ENCODE results near the gene TRIM26.
"Not testable (repeated sequence)": the region's sequence is repeated elsewhere in the genome, so short reads cannot be mapped to it uniquely, and the experiment has no call there.

TRIM26 gene

DNA sequence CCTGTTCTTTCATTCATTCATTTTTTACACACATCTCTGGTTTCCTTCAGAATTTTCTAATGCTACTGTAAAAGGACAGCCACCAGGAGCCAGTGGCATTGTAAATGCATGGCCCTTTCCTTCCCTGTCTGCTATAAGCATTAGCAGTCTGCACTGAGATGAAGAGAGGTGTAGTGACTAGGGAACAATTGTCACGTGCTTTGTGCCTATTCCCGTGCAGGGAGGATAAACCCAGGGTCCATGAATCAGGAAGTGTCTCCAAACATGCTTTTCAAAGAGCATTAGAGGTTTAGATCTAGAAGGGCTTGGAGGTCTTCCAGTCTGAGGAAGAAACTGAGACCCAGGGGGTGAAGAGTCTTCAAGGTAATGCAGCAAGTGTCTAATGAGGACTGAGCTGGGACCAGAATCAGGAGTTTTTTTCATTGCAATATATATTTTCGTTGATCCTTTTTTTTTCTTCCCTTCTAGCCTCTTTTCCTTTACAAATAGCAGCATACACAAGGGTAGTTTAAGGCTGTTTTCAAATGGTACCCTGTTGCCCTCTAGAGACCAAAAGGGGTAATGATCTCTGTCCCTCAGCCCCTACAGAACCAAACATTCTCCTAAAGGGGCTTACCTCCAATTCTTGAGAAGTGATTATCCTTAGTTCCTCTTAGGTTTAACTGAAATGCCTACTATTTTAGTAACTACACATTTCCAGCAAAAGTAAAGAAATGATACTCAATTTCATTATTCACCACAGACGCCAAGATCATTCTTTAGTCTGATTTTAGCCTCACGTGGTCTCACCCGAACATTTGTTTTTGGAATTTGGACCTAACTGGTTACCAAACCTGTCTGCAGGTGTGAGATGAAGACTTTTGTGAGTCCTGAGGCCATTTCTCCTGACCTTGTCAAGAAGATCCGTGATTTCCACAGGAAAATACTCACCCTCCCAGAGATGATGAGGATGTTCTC lies 43.3 kb downstream of the TRIM26 start:
- DNase-seq (ENCODE audit: low read depth in 2 of 2) = no peak

- no peak for DNase-seq (ENCODE audit: low read depth in 2 of 2)
Observed at GRCh38 chr6:30168741-30169140, 44.5 kb downstream of the TRIM26 start.

DNA sequence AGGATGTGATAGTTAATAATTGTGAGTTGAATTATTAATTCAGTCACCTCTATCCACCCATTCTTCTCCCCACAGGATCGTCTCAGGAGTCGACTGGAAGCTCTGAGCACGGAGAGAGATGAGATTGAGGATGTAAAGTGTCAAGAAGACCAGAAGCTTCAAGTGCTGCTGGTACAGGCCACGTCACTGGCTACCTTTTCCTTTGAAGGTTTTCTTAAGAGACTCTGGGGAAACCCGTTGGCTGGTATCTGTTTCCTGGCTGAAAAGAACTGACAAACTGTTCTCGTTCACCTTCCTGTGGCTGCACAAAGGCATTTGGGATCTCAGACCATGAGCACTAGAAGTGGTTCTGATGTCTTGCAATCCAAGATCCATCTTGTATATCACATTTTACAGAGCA lies 46.1 kb downstream of the TRIM26 start:
- DNase-seq (ENCODE audit: low read depth in 2 of 2) = no peak

DNA sequence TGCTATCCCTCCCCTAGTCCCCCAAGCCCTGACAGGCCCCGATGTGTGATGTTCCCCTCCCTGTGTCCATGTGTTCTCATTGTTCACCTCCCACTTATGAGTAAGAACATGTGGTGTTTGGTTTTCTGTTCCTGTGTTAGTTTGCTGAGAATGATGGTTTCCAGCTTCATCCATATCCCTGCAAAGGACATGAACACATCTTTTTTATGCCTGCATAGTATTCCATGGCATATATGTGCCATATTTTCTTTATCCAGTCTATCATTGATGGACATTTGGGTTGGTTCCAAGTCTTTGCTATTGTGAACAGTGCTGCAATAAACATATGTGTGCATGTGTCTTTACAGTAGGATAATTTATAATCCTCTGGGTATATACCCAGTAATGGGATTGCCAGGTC lies 48.0 kb downstream of the TRIM26 start:
- DNase-seq (ENCODE audit: low read depth in 2 of 2) = not testable (repeated sequence)

DNA sequence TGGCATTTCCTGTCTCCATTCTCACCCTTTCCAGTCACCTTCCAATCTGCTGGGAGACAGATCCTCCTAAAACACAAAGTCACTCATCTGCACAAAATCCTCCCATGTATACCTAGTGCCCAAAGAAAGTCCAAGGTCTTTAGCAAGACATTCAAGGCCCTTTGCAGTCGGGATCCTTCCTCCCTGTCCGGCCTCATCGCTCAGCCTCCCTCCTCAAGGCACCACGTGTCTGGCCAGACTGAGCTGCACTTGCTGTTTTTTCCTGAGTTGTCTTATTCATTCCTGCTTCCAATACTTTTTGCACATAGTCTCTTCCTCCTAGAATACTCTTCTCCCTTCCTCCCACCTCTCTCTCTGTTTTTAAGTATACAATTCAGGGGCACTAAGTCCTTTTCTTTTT lies 48.5 kb downstream of the TRIM26 start:
- DNase-seq (ENCODE audit: low read depth in 2 of 2) = no peak

GRCh38 chr6:30163918-30164654 lies 49.1 kb downstream of the TRIM26 start:
- DNase-seq (ENCODE audit: low read depth in 2 of 2) = no peak

DNA sequence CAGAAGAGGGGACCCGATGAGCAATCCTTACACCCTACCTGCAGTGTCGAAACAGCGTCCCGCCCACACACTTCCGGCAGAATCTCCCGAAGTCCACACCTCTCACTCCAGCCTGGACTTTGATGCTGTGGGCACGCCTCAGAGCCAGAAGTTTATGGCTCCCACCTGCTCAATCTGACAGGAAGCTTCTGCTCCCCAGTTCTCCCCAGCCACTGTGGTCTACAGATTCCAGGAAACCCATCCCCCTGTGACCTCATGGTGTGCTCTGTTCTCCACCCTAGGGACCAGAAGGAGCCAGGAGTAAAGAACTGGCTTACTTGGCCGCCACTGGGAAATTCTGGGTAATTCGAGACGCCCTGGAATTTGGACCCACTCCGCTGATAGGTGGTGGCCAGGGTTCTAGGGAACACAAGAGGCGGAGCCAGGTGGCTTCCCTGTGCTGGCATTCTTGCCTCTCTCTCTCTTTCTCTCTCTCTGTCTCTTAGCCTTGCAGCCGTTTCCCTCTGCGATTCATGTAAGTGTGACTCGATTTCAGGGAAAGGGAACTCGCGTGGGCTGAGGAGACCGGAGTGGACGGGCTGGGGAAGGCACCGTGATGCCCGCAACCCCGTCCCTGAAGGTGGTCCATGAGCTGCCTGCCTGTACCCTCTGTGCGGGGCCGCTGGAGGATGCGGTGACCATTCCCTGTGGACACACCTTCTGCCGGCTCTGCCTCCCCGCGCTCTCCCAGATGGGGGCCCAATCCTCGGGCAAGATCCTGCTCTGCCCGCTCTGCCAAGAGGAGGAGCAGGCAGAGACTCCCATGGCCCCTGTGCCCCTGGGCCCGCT lies 49.9 kb downstream of the TRIM26 start, which contains the start of gene TRIM15:
TSS of gene TRIM15 (plus strand) at position 457 of the 828 bp plus-strand sequence. CDS start at position 596, 139 bp downstream.
- DNase-seq (ENCODE audit: low read depth in 2 of 2) = peak in 1 of 2 donors; percentile 24

GRCh38 chr6:30162265-30163089 lies 50.7 kb downstream of the TRIM26 start:
- DNase-seq (ENCODE audit: low read depth in 2 of 2) = no peak

DNA sequence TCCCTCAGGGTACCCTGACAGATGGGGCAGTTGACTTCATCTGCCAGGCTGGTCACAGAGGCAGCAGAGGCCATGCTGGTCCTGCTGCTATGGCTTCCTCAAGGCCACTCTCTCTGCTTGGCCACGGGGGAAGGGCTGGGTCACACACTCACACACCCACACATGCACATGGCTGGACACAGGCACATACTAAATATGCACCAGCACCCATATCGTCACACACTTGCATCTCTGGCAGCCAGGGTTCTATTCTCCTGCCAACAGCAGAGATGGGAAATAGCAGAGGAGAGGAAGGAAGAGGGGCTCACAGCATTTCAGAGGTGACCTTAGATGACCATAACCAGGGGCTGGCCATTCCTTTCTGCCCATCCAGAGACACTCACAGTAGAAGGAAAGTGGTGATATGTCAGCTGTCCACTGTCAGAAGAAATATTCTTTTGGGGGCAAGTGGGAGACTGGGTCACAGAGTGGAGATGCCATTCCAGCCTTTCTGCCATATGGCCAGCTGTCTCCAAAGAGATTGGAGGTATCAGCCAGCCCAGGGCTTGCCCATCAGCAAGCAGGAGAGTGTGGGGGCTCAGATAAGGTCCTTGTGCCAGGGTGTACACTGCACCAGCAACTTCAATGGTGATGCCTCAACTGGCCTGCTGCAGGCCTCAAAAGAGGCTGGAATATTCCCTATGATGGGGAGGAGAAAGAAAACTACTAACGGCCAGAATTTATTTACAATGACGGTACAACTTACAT lies 52.2 kb downstream of the TRIM26 start, which contains the start of gene TRIM10:
TSS of gene TRIM10 (minus strand) at position 427 of the 747 bp plus-strand sequence. CDS start at position 74, 353 bp downstream.
- no peak for DNase-seq (ENCODE audit: low read depth in 2 of 2)

DNA sequence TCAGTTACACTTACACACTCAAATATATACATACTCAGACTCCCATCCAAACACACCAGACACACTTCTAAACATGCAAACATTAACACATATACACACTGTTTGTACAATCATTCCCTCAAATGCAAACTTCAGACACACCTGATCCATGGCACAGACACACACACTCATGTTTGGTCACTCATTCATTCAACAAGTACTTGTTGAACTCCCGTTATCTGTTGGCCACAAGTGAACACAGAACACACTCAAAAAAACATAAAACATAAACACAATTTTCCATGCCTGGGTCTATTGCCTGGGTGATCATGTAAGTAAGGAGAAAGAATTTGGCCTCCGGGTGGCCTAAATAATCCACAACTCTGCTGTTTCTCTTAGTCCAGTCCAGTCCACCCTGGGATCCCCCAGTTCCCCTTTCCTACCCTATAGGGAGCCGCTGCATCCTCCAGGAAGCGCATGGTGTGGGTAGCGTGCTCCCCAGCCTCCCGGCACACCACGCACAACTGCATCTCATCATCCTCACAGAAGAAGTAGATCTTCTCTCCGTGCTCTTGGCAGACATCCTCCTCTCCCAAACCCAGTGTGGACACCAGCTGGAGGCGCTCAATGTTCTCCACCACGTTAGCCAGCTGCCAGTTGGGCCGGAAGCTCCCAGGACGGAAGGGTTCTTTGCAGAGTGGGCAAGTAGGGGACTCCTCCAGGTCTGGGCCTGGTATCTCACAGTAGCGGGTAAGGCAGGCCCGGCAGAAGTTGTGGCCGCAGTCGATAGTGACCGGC lies 53.0 kb downstream of the TRIM26 start:
- DNase-seq (ENCODE audit: low read depth in 2 of 2) = no peak

DNA sequence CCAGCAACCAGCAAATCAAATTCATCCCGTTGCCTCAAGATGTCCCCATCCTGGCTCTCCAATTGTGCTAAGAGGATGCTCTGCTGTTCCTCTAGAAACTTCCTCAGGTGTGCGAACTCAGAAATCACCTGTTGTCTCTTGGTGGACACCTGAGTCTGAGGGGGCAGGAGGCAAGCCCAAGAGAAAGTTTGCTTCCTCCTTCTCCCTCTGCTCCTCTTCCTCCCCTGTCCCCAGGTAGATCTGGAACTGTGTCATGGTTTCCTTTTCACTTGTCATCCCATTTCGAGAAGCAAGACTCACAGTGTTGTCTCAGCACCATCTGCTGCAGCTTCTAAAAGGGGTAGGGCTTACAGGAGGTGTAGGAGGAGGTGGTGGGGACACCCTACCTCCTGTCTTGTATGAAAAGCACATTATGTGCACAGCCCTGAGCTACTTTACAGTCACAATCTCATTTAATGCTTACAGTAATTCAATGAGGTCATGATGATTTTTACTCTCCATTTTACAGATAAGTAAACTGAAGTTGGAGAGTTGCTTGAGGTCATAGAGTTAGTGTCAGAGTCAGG lies 54.6 kb downstream of the TRIM26 start:
- no peak for DNase-seq (ENCODE audit: low read depth in 2 of 2)

GRCh38 chr6:30157999-30158398 lies 55.2 kb downstream of the TRIM26 start:
- no peak for DNase-seq (ENCODE audit: low read depth in 2 of 2)

GRCh38 chr6:30157581-30157980 lies 55.6 kb downstream of the TRIM26 start:
- no peak for DNase-seq (ENCODE audit: low read depth in 2 of 2)

DNA sequence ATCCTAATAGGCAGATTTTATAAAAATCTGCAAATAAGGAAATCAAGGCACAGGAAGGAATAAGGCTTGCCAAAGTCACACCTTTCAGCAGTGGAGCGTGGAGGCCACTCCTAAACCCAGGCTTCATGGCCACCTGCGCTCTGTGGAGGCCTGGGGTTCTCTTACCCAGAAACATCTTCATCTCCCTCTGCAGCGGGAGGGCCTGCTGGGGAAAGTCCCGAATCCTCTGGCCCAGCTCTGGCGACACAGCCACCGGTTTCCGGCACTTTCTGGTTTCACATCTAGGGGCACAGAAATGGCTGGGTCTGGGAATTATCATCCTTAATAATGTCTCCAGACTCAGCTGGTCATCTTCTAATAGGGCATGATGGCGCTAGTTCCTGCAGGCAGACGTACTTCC lies 56.4 kb downstream of the TRIM26 start:
- DNase-seq (ENCODE audit: low read depth in 2 of 2) = no peak

DNA sequence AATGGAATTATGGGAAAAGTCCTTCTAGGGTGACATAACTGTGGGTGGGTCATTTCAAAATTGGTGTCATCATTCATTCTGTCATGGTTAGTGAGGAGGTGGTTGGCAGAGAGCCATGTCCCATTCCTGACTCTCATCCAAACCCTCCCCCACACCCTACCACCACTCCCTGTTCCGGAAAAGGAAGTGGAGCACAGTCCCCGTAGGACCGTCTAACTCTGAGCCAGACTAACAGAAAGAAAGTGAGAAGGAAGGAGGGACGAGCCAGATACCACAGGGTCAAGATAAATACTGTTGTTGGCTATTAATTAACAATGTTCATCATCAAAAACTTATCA lies 57.0 kb downstream of the TRIM26 start:
- no peak for DNase-seq (ENCODE audit: low read depth in 2 of 2)

- DNase-seq (ENCODE audit: low read depth in 2 of 2) = no peak
Observed at GRCh38 chr6:30155520-30156261, 57.5 kb downstream of the TRIM26 start.

- DNase-seq (ENCODE audit: low read depth in 2 of 2) = no peak
Observed at GRCh38 chr6:30154709-30155519, 58.3 kb downstream of the TRIM26 start.

Measured in stimulated activated CD4-positive, alpha-beta T cell treated with anti-CD3 and anti-CD28 coated beads, Interleukin-1b, Interleukin-23, amount 100 ng/mL, for 1 hour (primary cell).